Natural killer cell (primary cell): ENCODE measurements around the gene SLC17A9. TPM values are rescaled to one million over a fixed set of nuclear protein-coding genes. Genes with fewer than 3 reads are reported as not detected.

Experiments
- ATAC-seq, 3 donors: fragments of 150-1000 bp in 2 of 3; fragments of 200-7000 bp in 1 of 3; cut with Tn5 transposase; 1 replicate in 1 of 3; 2 replicates in 2 of 3; pipeline ENCODE4 v1.10.0; 2021; ENCODE audit warnings: mild to moderate bottlenecking in 2 of 3, moderate library complexity in 2 of 3
- DNase-seq, 2 donors: peaks; one replicate each; pipeline versions ENCODE4 v3.0.0 to v3.0.0-alpha.2; 2013 to 2021; ENCODE audit warnings: mixed read lengths in 1 of 2
- H3K27ac ChIP-seq: one replicate; pipeline ENCODE4 v1.5.1; 2013; ENCODE audit warnings: mild to moderate bottlenecking, low read length
- H3K27me3 ChIP-seq: one replicate; pipeline ENCODE4 v1.6.1; 2013; ENCODE audit warnings: low read length; ENCODE audit not compliant: control insufficient read depth, insufficient read depth
- H3K36me3 ChIP-seq: one replicate; pipeline ENCODE4 v1.6.1; 2013; ENCODE audit warnings: low read length; ENCODE audit not compliant: control insufficient read depth, insufficient read depth
- H3K4me1 ChIP-seq: one replicate; pipeline ENCODE4 v1.6.1; 2013; ENCODE audit warnings: low read length; ENCODE audit not compliant: control insufficient read depth, insufficient read depth
- H3K4me3 ChIP-seq: one replicate; pipeline ENCODE4 v1.5.1; 2013; ENCODE audit warnings: low read length
- H3K9me3 ChIP-seq: one replicate; pipeline ENCODE4 v1.6.1; 2013; ENCODE audit warnings: low read length; ENCODE audit not compliant: control insufficient read depth, insufficient read depth
- H3K27ac Mint-ChIP-seq, 2 donors: one replicate each; pipeline ENCODE4 v1.8.0; 2022; ENCODE audit warnings: mild to moderate bottlenecking in 2 of 2, mixed read lengths in 2 of 2, moderate library complexity in 1 of 2
- H3K27me3 Mint-ChIP-seq, 2 donors: one replicate each; pipeline ENCODE4 v1.8.0; 2022; ENCODE audit warnings: low read depth in 2 of 2, mixed read lengths in 2 of 2
- H3K36me3 Mint-ChIP-seq: one replicate; pipeline ENCODE4 v1.8.0; 2022; ENCODE audit warnings: mixed read lengths
- H3K4me1 Mint-ChIP-seq, 2 donors: one replicate each; pipeline ENCODE4 v1.8.0; 2022; ENCODE audit warnings: mixed read lengths in 2 of 2
- H3K4me3 Mint-ChIP-seq: one replicate; pipeline ENCODE4 v1.8.0; 2022; ENCODE audit warnings: mild to moderate bottlenecking, moderate library complexity, mixed read lengths
- H3K9me3 Mint-ChIP-seq, 2 donors: one replicate each; pipeline ENCODE4 v1.8.0; 2022; ENCODE audit warnings: mixed read lengths in 2 of 2
- whole genome bisulfite sequencing: methylation state at CpG from one replicate; pipeline ENCODE4 v1.1.7; 2013; ENCODE audit warnings: missing lambda C conversion rate; ENCODE audit not compliant: insufficient coverage; 5-methylcytosine and 5-hydroxymethylcytosine counted together
- intact Hi-C: fragments of 100-400 bp; cut with micrococcal nuclease; formaldehyde crosslinking; loops from one replicate; pipeline ENCODE4 v1.14.2; 2022
- total RNA-seq, 4 donors: library from RNA; stranded (reverse); fragments of 120-200 nt in 1 of 4; gene quantifications; one replicate each; pipeline versions ENCODE4 v1.2.3 to v1.2.4, GENCODE V29; 2013 to 2022
- TF ChIP-seq, protein P1 (sequence below): fragments of 200-600 bp; IDR thresholded peaks from one replicate; pipeline ENCODE4 v1.8.0; 2022; ENCODE audit warnings: antibody characterized with exemption

SLC17A9 gene
- total RNA-seq, 3 donors from 2014 or later (not counting 1 experiment from before 2014, with no cell fraction given), result 22.3 to 24.0 (median 23.8) TPM

GRCh38 chr20:63007360-63007645 lies 54.8 kb downstream of the SLC17A9 start:
- peaks cover 60% of the 10 kb centered on the region for H3K27me3 ChIP-seq
- ATAC-seq (no peak), DNase-seq (peak in 1 of 2 donors; percentile 27)
- peaks cover 48% of the 10 kb centered on the region for H3K4me1 ChIP-seq
- no peaks in the 10 kb centered on the region for H3K36me3 ChIP-seq
- Mint-ChIP-seq H3K4me3 (no peak overlapping the region), H3K9me3 (no peaks in the 10 kb centered on the region), H3K27ac (no peak overlapping the region), H3K4me1 (peaks cover 11 to 29% of the 10 kb centered on the region in 2 donors), H3K36me3 (no peaks in the 10 kb centered on the region), H3K27me3 (peaks cover 42 to 43% of the 10 kb centered on the region in 2 donors)
- H3K4me3 ChIP-seq, result no peak overlapping the region
- H3K9me3 ChIP-seq, result no peaks in the 10 kb centered on the region
- 5% methylated on average over 24 of the region's 24 CpGs for whole genome bisulfite sequencing
- TF ChIP-seq, protein P1, sequence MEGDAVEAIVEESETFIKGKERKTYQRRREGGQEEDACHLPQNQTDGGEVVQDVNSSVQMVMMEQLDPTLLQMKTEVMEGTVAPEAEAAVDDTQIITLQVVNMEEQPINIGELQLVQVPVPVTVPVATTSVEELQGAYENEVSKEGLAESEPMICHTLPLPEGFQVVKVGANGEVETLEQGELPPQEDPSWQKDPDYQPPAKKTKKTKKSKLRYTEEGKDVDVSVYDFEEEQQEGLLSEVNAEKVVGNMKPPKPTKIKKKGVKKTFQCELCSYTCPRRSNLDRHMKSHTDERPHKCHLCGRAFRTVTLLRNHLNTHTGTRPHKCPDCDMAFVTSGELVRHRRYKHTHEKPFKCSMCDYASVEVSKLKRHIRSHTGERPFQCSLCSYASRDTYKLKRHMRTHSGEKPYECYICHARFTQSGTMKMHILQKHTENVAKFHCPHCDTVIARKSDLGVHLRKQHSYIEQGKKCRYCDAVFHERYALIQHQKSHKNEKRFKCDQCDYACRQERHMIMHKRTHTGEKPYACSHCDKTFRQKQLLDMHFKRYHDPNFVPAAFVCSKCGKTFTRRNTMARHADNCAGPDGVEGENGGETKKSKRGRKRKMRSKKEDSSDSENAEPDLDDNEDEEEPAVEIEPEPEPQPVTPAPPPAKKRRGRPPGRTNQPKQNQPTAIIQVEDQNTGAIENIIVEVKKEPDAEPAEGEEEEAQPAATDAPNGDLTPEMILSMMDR, result no peak
- intact Hi-C loops, result no loop called here
- no peak overlapping the region for H3K27ac ChIP-seq

- H3K4me3 ChIP-seq, result no peak overlapping the region
- H3K27me3 ChIP-seq, result peaks cover 56% of the 10 kb centered on the region
- H3K27ac Mint-ChIP-seq, result no peak overlapping the region
- no peak overlapping the region for H3K27ac ChIP-seq
- H3K27me3 Mint-ChIP-seq, result peaks cover 40 to 45% of the 10 kb centered on the region in 2 donors
- TF ChIP-seq, protein P1, result no peak
- peak overlapping the region; percentile 60 for H3K4me3 Mint-ChIP-seq
- H3K36me3 Mint-ChIP-seq, result peaks cover under 1% of the 10 kb centered on the region
- DNase-seq (peak in 1 of 2 donors; percentile 28), ATAC-seq (no peak)
- peaks cover 0 to under 1% of the 10 kb centered on the region in 2 donors for H3K9me3 Mint-ChIP-seq
- peaks cover 11 to 29% of the 10 kb centered on the region in 2 donors for H3K4me1 Mint-ChIP-seq
- no peaks in the 10 kb centered on the region for H3K36me3 ChIP-seq
- intact Hi-C loops, result no loop called here
- peaks cover 48% of the 10 kb centered on the region for H3K4me1 ChIP-seq
- 32% methylated on average over 46 of the region's 46 CpGs for WGBS
- no peaks in the 10 kb centered on the region for H3K9me3 ChIP-seq
These were observed 55.4 kb downstream of the SLC17A9 start for GRCh38 chr20:63007646-63008488.

DNA sequence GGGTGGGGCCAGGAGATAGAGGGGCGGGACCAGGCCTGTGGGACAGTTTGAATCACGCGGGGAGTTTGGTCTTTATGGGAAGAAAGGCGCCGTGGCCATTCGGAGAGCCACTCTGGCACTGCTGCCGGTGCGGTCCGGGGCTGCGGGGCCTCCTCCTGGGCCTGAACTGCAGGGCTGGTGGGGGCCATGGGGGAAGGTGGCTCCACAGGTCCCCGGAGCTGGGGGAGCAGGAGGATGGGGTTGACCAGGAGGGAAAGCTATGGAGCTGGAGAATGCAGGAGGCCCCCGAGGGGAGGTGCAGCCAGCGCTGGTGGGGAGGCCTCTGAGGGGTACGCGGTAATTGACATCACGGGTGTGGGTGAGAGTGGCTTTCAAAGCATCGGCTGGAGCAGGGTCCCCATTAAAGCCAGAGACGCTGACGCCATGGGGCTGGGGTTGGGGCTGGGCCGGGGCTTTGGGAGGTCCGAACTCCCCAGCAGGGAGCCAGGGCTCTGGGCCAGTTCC lies 56.1 kb downstream of the SLC17A9 start:
- peak overlapping the region; percentile 60 for H3K4me3 Mint-ChIP-seq
- peak in 1 of 2 donors; percentile 15 for DNase-seq
- no peaks in the 10 kb centered on the region for H3K36me3 ChIP-seq
- peaks cover 48% of the 10 kb centered on the region for H3K4me1 ChIP-seq
- H3K27me3 ChIP-seq, result peaks cover 50% of the 10 kb centered on the region
- no peaks in the 10 kb centered on the region for H3K9me3 ChIP-seq
- no peak for ATAC-seq
- peak overlapping the region in 1 of 2 donors; percentile 24 for H3K27ac Mint-ChIP-seq
- H3K27ac ChIP-seq, result no peak overlapping the region
- intact Hi-C loops, result loop anchor here (1.0 kb wide), 2 partner anchors 36 to 108 kb away; no protein-coding TSS in a partner anchor
- peaks cover 0 to 5% of the 10 kb centered on the region in 2 donors for H3K9me3 Mint-ChIP-seq
- no peak overlapping the region for H3K4me3 ChIP-seq
- TF ChIP-seq, protein P1, result no peak
- 14% methylated on average over 21 of the region's 21 CpGs for WGBS
- peaks cover 42 to 45% of the 10 kb centered on the region in 2 donors for H3K27me3 Mint-ChIP-seq
- peaks cover 11 to 29% of the 10 kb centered on the region in 2 donors for H3K4me1 Mint-ChIP-seq
- H3K36me3 Mint-ChIP-seq, result peaks cover 8% of the 10 kb centered on the region
